Suppressor macrophage treated with lipopolysaccharide for 1 hour (primary cell): ENCODE data around the gene UNC79.

Source experiments
- DNase-seq, 3 donors: peaks; one replicate each; pipeline ENCODE4 v3.0.0-alpha.2; 2020 to 2022

UNC79 gene

GRCh38 chr14:93665169-93665568 is 234.4 kb downstream of the UNC79 start:
- DNase-seq: no peak

- DNase-seq: no peak
Observed at GRCh38 chr14:93669632-93670031, 238.9 kb downstream of the UNC79 start.

GRCh38 chr14:93674343-93674742 is 243.6 kb downstream of the UNC79 start:
- DNase-seq: no peak

- DNase-seq: no peak
Observed at GRCh38 chr14:93675651-93676050, 244.9 kb downstream of the UNC79 start.

GRCh38 chr14:93676416-93676958 is 245.7 kb downstream of the UNC79 start:
- DNase-seq: no peak

GRCh38 chr14:93682459-93682858 is 251.7 kb downstream of the UNC79 start:
- no peak for DNase-seq

GRCh38 chr14:93683226-93683625 is 252.5 kb downstream of the UNC79 start:
- DNase-seq: peak; percentile 12 to 33 (median 20)

- no peak for DNase-seq
Observed at GRCh38 chr14:93685121-93685895, 254.6 kb downstream of the UNC79 start.

- no peak for DNase-seq
Observed at GRCh38 chr14:93686268-93686667, 255.5 kb downstream of the UNC79 start.

- DNase-seq: no peak
Observed at GRCh38 chr14:93688239-93688666, 257.5 kb downstream of the UNC79 start.

GRCh38 chr14:93688820-93689219 is 258.1 kb downstream of the UNC79 start:
- no peak for DNase-seq

- no peak for DNase-seq
Observed at GRCh38 chr14:93690146-93690545, 259.4 kb downstream of the UNC79 start.

GRCh38 chr14:93691042-93691780 is 260.5 kb downstream of the UNC79 start:
- DNase-seq: no peak

- no peak for DNase-seq
Observed at GRCh38 chr14:93693914-93694313, 263.2 kb downstream of the UNC79 start.

GRCh38 chr14:93700928-93701327 is 270.2 kb downstream of the UNC79 start:
- DNase-seq: no peak

GRCh38 chr14:93701562-93701961 is 270.8 kb downstream of the UNC79 start:
- no peak for DNase-seq

GRCh38 chr14:93702946-93703345 is 272.2 kb downstream of the UNC79 start:
- no peak for DNase-seq

GRCh38 chr14:93703941-93704340 is 273.2 kb downstream of the UNC79 start:
- DNase-seq: no peak

GRCh38 chr14:93705513-93706156 is 274.9 kb downstream of the UNC79 start:
- DNase-seq: no peak

GRCh38 chr14:93706360-93706955 is 275.7 kb downstream of the UNC79 start:
- DNase-seq: no peak

GRCh38 chr14:93707475-93707874 is 276.7 kb downstream of the UNC79 start:
- DNase-seq: no peak

GRCh38 chr14:93708311-93708734 is 277.6 kb downstream of the UNC79 start:
- no peak for DNase-seq

GRCh38 chr14:93708800-93709199 is 278.1 kb downstream of the UNC79 start:
- no peak for DNase-seq
